H9 (cell line): ENCODE data around the gene COPB1. TPM values are rescaled to one million over a fixed set of nuclear protein-coding genes. Genes with fewer than 3 reads are reported as not detected.
A peak's percentile ranks its signal among the peaks of the same experiment; 100 is the strongest.

ENCODE experiments used
- DNase-seq: peaks from one replicate; pipeline ENCODE4 v3.0.0-alpha.2; 2017
- H2AFZ ChIP-seq: one replicate; pipeline ENCODE4 v1.6.1; 2013; ENCODE audit warnings: mild to moderate bottlenecking, low read length, control low read depth, moderate library complexity
- H2AK5ac ChIP-seq: 2 replicates; pipeline ENCODE4 v1.6.1; 2013; ENCODE audit warnings: low read length, control low read depth, mixed read lengths; ENCODE audit not compliant: insufficient read length
- H2BK120ac ChIP-seq: one replicate; pipeline ENCODE4 v1.6.1; 2013; ENCODE audit warnings: low read depth, mild to moderate bottlenecking, low read length, control low read depth, inconsistent platforms; ENCODE audit not compliant: poor library complexity, severe bottlenecking
- H2BK12ac ChIP-seq: 2 replicates; pipeline ENCODE4 v1.6.1; 2013; ENCODE audit warnings: low read length, control low read depth, mixed read lengths, low read depth; ENCODE audit not compliant: insufficient read length
- H2BK15ac ChIP-seq: 2 replicates; pipeline ENCODE4 v1.6.1; 2013; ENCODE audit warnings: low read depth, low read length, control low read depth
- H2BK20ac ChIP-seq: one replicate; pipeline ENCODE4 v1.6.1; 2013; ENCODE audit warnings: low read depth, mild to moderate bottlenecking, low read length, control low read depth, inconsistent platforms; ENCODE audit not compliant: poor library complexity, severe bottlenecking
- H2BK5ac ChIP-seq: 2 replicates; pipeline ENCODE4 v1.6.1; 2013; ENCODE audit warnings: low read length, control low read depth, mixed read lengths; ENCODE audit not compliant: insufficient read length
- H3K14ac ChIP-seq: 2 replicates; pipeline ENCODE4 v1.6.1; 2013; ENCODE audit warnings: low read length, control low read depth; ENCODE audit not compliant: insufficient read depth
- H3K18ac ChIP-seq: 2 replicates; pipeline ENCODE4 v1.6.1; 2013; ENCODE audit warnings: low read depth, mild to moderate bottlenecking, mixed read lengths, low read length, control low read depth; ENCODE audit not compliant: insufficient read length
- H3K23ac ChIP-seq: 2 replicates; pipeline ENCODE4 v1.6.1; 2013; ENCODE audit warnings: low read length, control low read depth, mixed read lengths, low read depth; ENCODE audit not compliant: insufficient read length
- H3K23me2 ChIP-seq: 2 replicates; pipeline ENCODE4 v1.6.1; 2013; ENCODE audit warnings: low read depth, mild to moderate bottlenecking, mixed read lengths, low read length, control low read depth; ENCODE audit not compliant: insufficient read length, poor library complexity, severe bottlenecking
- H3K27ac ChIP-seq: 2 replicates; pipeline ENCODE4 v1.5.1; 2013; ENCODE audit warnings: low read length, control low read depth, mixed read lengths, low read depth; ENCODE audit not compliant: insufficient read length
- H3K27me3 ChIP-seq: 2 replicates; pipeline ENCODE4 v1.6.1; 2013; ENCODE audit warnings: low read length, control low read depth, inconsistent platforms; ENCODE audit not compliant: insufficient read depth
- H3K4ac ChIP-seq: 2 replicates; pipeline ENCODE4 v1.6.1; 2013; ENCODE audit warnings: low read depth, mild to moderate bottlenecking, control low read depth, inconsistent platforms, low read length, moderate library complexity
- H3K4me1 ChIP-seq: 2 replicates; pipeline ENCODE4 v1.6.1; 2013; ENCODE audit warnings: low read length, control low read depth, inconsistent platforms; ENCODE audit not compliant: insufficient read depth
- H3K4me2 ChIP-seq: 2 replicates; pipeline ENCODE4 v1.6.1; 2013; ENCODE audit warnings: low read length, control low read depth, mixed read lengths; ENCODE audit not compliant: insufficient read length, insufficient read depth
- H3K56ac ChIP-seq: 2 replicates; pipeline ENCODE4 v1.6.1; 2013; ENCODE audit warnings: low read depth, mild to moderate bottlenecking, mixed read lengths, low read length, control low read depth; ENCODE audit not compliant: insufficient read length
- H3K79me1 ChIP-seq: 2 replicates; pipeline ENCODE4 v1.6.1; 2013; ENCODE audit warnings: low read depth, mild to moderate bottlenecking, moderate library complexity, low read length, control low read depth, inconsistent platforms; ENCODE audit not compliant: insufficient read depth, poor library complexity, severe bottlenecking
- H3K79me2 ChIP-seq: 2 replicates; pipeline ENCODE4 v1.6.1; 2013; ENCODE audit warnings: low read length, control low read depth, inconsistent platforms; ENCODE audit not compliant: insufficient read depth
- H3K9ac ChIP-seq: 2 replicates; pipeline ENCODE4 v1.6.1; 2013; ENCODE audit warnings: low read length, control low read depth, mixed read lengths; ENCODE audit not compliant: insufficient read length; ENCODE audit errors: extremely low read depth
- H3K9me3 ChIP-seq: one replicate; pipeline ENCODE4 v1.6.1; 2013; ENCODE audit warnings: low read depth, low read length, inconsistent platforms; ENCODE audit not compliant: control insufficient read depth
- H3T11ph ChIP-seq: one replicate; pipeline ENCODE4 v1.6.1; 2013; ENCODE audit warnings: mild to moderate bottlenecking, low read length, control low read depth, inconsistent platforms
- H4K20me1 ChIP-seq: one replicate; pipeline ENCODE4 v1.6.1; 2013; ENCODE audit not compliant: control insufficient read depth, insufficient read length, insufficient read depth
- H4K5ac ChIP-seq: 2 replicates; pipeline ENCODE4 v1.6.1; 2013; ENCODE audit warnings: low read depth, mild to moderate bottlenecking, mixed read lengths, low read length, control low read depth; ENCODE audit not compliant: insufficient read length
- H4K8ac ChIP-seq: replicated peaks from 2 replicates; pipeline ENCODE4 v1.6.1; 2013; ENCODE audit warnings: low read length, control low read depth, mixed read lengths, low read depth; ENCODE audit not compliant: insufficient read length
- H4K91ac ChIP-seq: 2 replicates; pipeline ENCODE4 v1.6.1; 2013; ENCODE audit warnings: low read depth, mild to moderate bottlenecking, moderate library complexity, mixed read lengths, low read length, control low read depth; ENCODE audit not compliant: insufficient read length
- H3K27ac Mint-ChIP-seq, 3 experiments: 2 replicates in 2 of 3; 3 replicates in 1 of 3; pipeline ENCODE4 v1.8.0; 2020 to 2021; ENCODE audit warnings: mixed read lengths in 3 of 3, mild to moderate bottlenecking in 1 of 3, moderate library complexity in 1 of 3
- H3K27me3 Mint-ChIP-seq: 2 replicates; pipeline ENCODE4 v1.8.0; 2021; ENCODE audit warnings: low read depth, mild to moderate bottlenecking, moderate library complexity, mixed read lengths
- H3K36me3 Mint-ChIP-seq, 3 experiments: 2 replicates in 2 of 3; 3 replicates in 1 of 3; pipeline ENCODE4 v1.8.0; 2020 to 2021; ENCODE audit warnings: low read depth in 3 of 3, mixed read lengths in 3 of 3; ENCODE audit not compliant: insufficient read depth in 1 of 3
- H3K4me1 Mint-ChIP-seq, 2 experiments: 2 replicates each; pipeline ENCODE4 v1.8.0; 2020; ENCODE audit warnings: mixed read lengths in 2 of 2
- H3K4me3 Mint-ChIP-seq, 2 experiments: 2 replicates in 1 of 2; 3 replicates in 1 of 2; pipeline ENCODE4 v1.8.0; 2020 to 2021; ENCODE audit warnings: mild to moderate bottlenecking in 2 of 2, mixed read lengths in 2 of 2, moderate library complexity in 1 of 2
- H3K9me3 Mint-ChIP-seq, 2 experiments: 2 replicates in 1 of 2; 3 replicates in 1 of 2; pipeline ENCODE4 v1.8.0; 2020; ENCODE audit warnings: mild to moderate bottlenecking in 2 of 2, mixed read lengths in 2 of 2, moderate library complexity in 1 of 2
- WGBS: extraction: QIAGEN DNeasy Blood & Tissue Kit; methylation state at CpG from one replicate; pipeline ENCODE4 v1.1.7; 2013; ENCODE audit warnings: missing lambda C conversion rate, low lambda C conversion rate, mixed read lengths; ENCODE audit not compliant: insufficient read length; ENCODE audit errors: extremely low coverage; 5-methylcytosine and 5-hydroxymethylcytosine counted together
- total RNA-seq: library from RNA; stranded (reverse); gene quantifications from 2 replicates; pipeline ENCODE4 v1.2.1, GENCODE V29; 2021
- TF ChIP-seq, protein P1 (sequence below): fragments of 200-600 bp; sonication (generic); conservative IDR thresholded peaks from 3 replicates; pipeline ENCODE4 v1.8.0; 2021; ENCODE audit warnings: antibody characterized with exemption, mild to moderate bottlenecking

Gene COPB1
- total RNA-seq, 1 experiment from 2014 or later, result 71.6 TPM

DNA sequence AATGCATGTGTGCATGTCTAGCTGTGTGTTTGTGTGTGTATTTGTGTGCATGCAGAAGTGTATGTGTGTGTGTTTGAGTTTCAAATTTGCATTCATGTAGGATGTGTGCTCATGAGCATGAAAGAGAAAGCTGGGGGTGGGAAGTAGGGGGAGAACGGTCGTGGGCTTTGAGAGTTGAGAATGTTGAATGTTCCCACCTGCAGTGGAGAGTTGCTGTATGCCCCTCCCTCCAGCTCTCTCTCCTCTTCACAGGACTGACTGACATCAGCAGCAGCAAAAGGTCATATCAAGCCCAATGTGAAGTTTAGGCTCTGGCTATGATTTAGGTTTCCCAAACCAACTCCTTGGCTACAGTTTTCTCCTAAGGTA lies 76.8 kb downstream of the COPB1 start:
- Histone ChIP-seq H3K14ac (no peak overlapping the region), H2BK12ac (no peak overlapping the region), H2AFZ (no peak overlapping the region), H4K5ac (no peak overlapping the region), H3K4me2 (peak overlapping the region; percentile 12), H4K91ac (no peak overlapping the region), H3K79me2 (no peaks in the 10 kb centered on the region), H3K9ac (no peak overlapping the region), H2BK120ac (no peak overlapping the region), H3K23me2 (no peaks in the 10 kb centered on the region), H3K23ac (no peak overlapping the region), H3K56ac (no peak overlapping the region), H3K18ac (no peak overlapping the region), H3K4me1 (peaks cover 3% of the 10 kb centered on the region), H2AK5ac (no peak overlapping the region), H4K8ac (no peak overlapping the region), H3K9me3 (no peaks in the 10 kb centered on the region), H4K20me1 (peaks cover 3% of the 10 kb centered on the region), H2BK15ac (no peak overlapping the region), H3K27me3 (no peaks in the 10 kb centered on the region), H2BK5ac (no peak overlapping the region), H3K4ac (no peak overlapping the region), H3K27ac (no peak overlapping the region), H3K79me1 (no peaks in the 10 kb centered on the region), H2BK20ac (no peak overlapping the region), H3T11ph (no peak overlapping the region)
- Mint-ChIP-seq H3K27me3 (peaks cover 4% of the 10 kb centered on the region), H3K4me1 (peaks cover 6 to 8% of the 10 kb centered on the region in 2 experiments), H3K4me3 (no peak overlapping the region), H3K27ac (no peak overlapping the region), H3K9me3 (no peaks in the 10 kb centered on the region), H3K36me3 (no peaks in the 10 kb centered on the region)
- DNase-seq, result no peak
- TF ChIP-seq, protein P1, sequence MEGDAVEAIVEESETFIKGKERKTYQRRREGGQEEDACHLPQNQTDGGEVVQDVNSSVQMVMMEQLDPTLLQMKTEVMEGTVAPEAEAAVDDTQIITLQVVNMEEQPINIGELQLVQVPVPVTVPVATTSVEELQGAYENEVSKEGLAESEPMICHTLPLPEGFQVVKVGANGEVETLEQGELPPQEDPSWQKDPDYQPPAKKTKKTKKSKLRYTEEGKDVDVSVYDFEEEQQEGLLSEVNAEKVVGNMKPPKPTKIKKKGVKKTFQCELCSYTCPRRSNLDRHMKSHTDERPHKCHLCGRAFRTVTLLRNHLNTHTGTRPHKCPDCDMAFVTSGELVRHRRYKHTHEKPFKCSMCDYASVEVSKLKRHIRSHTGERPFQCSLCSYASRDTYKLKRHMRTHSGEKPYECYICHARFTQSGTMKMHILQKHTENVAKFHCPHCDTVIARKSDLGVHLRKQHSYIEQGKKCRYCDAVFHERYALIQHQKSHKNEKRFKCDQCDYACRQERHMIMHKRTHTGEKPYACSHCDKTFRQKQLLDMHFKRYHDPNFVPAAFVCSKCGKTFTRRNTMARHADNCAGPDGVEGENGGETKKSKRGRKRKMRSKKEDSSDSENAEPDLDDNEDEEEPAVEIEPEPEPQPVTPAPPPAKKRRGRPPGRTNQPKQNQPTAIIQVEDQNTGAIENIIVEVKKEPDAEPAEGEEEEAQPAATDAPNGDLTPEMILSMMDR, result no peak
- WGBS, result no CpG with 5 or more reads among the region's 2 CpGs
